ENCODE data around the gene STARD3. TPM values are rescaled to one million over a fixed set of nuclear protein-coding genes. Genes with fewer than 3 reads are reported as not detected.

Gene STARD3
- polyA plus RNA-seq, 3 donors from 2014 or later, result 45.1 to 88.6 (median 78.5) TPM

GRCh38 chr17:39674179-39674578, 37.2 kb downstream of the STARD3 start:
- DNase-seq, result no peak
- H3K4me3 Mint-ChIP-seq, result no peak overlapping the region
- peak overlapping the region in 1 of 6 donors; percentile 35 for H3K27ac Mint-ChIP-seq
- H3K4me1 Mint-ChIP-seq, result peaks cover 41 to 52% of the 10 kb centered on the region in 2 donors
- no peaks in the 10 kb centered on the region for H3K36me3 Mint-ChIP-seq
- H3K27me3 Mint-ChIP-seq (ENCODE audit: low read depth in 3 of 3), result peaks cover 0 to 6% (median 0%) of the 10 kb centered on the region in 3 donors
- H3K9me3 Mint-ChIP-seq, result no peaks in the 10 kb centered on the region

DNA sequence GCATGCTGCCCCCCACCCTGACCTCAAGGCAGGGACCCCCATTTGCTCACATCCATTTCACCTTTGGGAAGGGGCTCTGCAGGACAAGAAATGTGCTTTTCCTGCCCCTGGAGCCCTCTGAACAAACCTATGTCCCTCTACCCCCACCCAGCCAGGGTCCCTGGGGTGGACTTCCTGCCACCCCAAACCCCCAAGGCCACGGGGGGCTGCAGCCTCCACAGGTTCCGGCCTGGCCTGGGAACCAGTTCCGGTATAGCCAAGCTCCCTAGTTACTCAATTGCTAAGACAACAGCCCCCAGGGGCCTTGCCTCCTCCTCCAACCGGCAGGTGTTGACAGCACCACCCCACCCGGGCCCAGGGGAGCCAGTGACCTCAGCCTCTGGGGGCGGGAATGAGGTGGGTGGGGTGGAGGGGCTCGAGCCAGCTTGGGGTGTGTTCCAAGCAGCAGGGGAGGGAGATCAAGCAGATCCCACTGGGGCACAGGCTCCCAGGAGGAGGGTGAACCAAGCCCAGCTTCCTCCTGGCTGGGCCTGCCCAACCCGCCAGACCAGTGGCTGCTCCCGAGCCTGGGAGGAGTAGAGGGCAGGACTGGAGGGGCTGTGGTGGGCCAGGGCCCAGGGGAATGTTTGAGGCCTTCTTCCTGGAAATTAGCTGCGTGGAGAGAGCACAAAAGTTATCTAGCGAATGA, 37.9 kb downstream of the STARD3 start:
- Mint-ChIP-seq H3K27ac (peak overlapping the region; percentile 91 to 98 (median 96)), H3K4me3 (peak overlapping the region in 3 of 5 donors; percentile 17 to 62 (median 43)), H3K4me1 (peaks cover 48 to 57% of the 10 kb centered on the region in 2 donors), H3K9me3 (no peaks in the 10 kb centered on the region), H3K36me3 (no peaks in the 10 kb centered on the region), H3K27me3 (ENCODE audit: low read depth in 3 of 3) (peaks cover under 1 to 4% (median under 1%) of the 10 kb centered on the region in 3 donors)
- no peak for DNase-seq

DNA sequence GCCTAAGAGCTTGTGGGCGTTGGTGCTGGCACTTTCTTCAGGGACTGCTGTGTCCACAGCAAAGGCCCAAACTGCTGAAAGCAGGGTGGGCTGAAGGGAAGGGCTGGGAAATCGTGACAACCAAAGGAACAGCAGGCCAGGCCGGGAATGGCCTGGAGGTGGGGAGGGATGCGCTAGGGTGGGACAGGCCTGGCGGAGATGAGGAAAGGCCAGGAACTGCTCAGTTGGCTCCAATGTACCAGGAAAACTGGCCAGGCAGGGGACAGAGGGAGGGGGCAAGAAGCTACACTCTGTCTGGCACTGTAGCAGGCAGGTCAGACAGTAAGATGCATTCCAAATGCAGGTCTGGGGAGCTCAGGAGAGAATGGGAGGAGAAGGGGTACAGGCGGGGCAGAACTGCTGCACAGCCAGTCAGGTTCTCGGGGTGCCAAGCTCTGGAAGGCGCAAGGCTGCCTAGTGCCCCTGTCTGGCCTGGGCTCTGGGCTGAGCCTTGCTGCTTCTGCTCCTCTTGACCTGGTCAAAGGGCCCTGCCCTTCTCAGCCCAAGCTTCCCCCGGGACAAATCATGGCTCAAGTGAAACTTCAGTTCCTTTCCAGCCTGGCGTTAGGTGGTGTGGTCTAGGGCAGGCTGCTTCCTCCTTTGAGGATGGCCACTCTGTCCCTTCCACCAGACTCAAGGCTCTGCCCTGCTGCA, 38.6 kb downstream of the STARD3 start:
- H3K27me3 Mint-ChIP-seq (ENCODE audit: low read depth in 3 of 3), result peaks cover 2 to 6% (median 3%) of the 10 kb centered on the region in 3 donors

GRCh38 chr17:39676198-39676819, 39.4 kb downstream of the STARD3 start:
- Mint-ChIP-seq H3K36me3 (peaks cover 0 to 6% (median 0%) of the 10 kb centered on the region in 3 donors), H3K4me1 (peaks cover 62 to 68% of the 10 kb centered on the region in 2 donors)
- DNase-seq, result peak; percentile 80 to 83 (median 82)

More for the DNA sequence above, 38.6 kb downstream of the STARD3 start:
- Mint-ChIP-seq H3K9me3 (no peaks in the 10 kb centered on the region), H3K36me3 (peaks cover 0 to 4% (median 0%) of the 10 kb centered on the region in 3 donors), H3K4me3 (peak overlapping the region; percentile 62 to 81 (median 70)), H3K27ac (peak overlapping the region; percentile 91 to 98 (median 96)), H3K4me1 (peaks cover 55 to 62% of the 10 kb centered on the region in 2 donors)
- no peak for DNase-seq

GRCh38 chr17:39677072-39677471, 40.1 kb downstream of the STARD3 start:
- Mint-ChIP-seq H3K27ac (peak overlapping the region; percentile 91 to 98 (median 96)), H3K36me3 (peaks cover 0 to 6% (median 0%) of the 10 kb centered on the region in 3 donors), H3K4me3 (peak overlapping the region; percentile 39 to 81 (median 69)), H3K27me3 (ENCODE audit: low read depth in 3 of 3) (peaks cover 2 to 8% (median 3%) of the 10 kb centered on the region in 3 donors), H3K9me3 (no peaks in the 10 kb centered on the region), H3K4me1 (peaks cover 63 to 68% of the 10 kb centered on the region in 2 donors)
- DNase-seq, result no peak

More at GRCh38 chr17:39676198-39676819, 39.4 kb downstream of the STARD3 start:
- Mint-ChIP-seq H3K9me3 (no peaks in the 10 kb centered on the region), H3K27ac (peak overlapping the region; percentile 91 to 98 (median 96)), H3K27me3 (ENCODE audit: low read depth in 3 of 3) (peaks cover 2 to 8% (median 3%) of the 10 kb centered on the region in 3 donors), H3K4me3 (peak overlapping the region; percentile 62 to 81 (median 70))

GRCh38 chr17:39677542-39678339, 40.8 kb downstream of the STARD3 start:
- DNase-seq, result no peak
- H3K27ac Mint-ChIP-seq, result peak overlapping the region; percentile 91 to 98 (median 96)
- H3K4me3 Mint-ChIP-seq, result peak overlapping the region in 4 of 5 donors; percentile 29 to 81 (median 66)
- peaks cover 63 to 66% of the 10 kb centered on the region in 2 donors for H3K4me1 Mint-ChIP-seq
- no peaks in the 10 kb centered on the region for H3K9me3 Mint-ChIP-seq
- peaks cover 0 to 9% (median 0%) of the 10 kb centered on the region in 3 donors for H3K36me3 Mint-ChIP-seq
- peaks cover 2 to 8% (median 3%) of the 10 kb centered on the region in 3 donors for H3K27me3 Mint-ChIP-seq (ENCODE audit: low read depth in 3 of 3)

- no peaks in the 10 kb centered on the region for H3K9me3 Mint-ChIP-seq
- peak overlapping the region; percentile 91 to 98 (median 96) for H3K27ac Mint-ChIP-seq
- peaks cover 63 to 67% of the 10 kb centered on the region in 2 donors for H3K4me1 Mint-ChIP-seq
- H3K27me3 Mint-ChIP-seq (ENCODE audit: low read depth in 3 of 3), result peaks cover 2 to 10% (median 3%) of the 10 kb centered on the region in 3 donors
- H3K4me3 Mint-ChIP-seq, result peak overlapping the region in 4 of 5 donors; percentile 66 to 79 (median 74)
- DNase-seq, result no peak
- H3K36me3 Mint-ChIP-seq, result peaks cover 5 to 15% (median 6%) of the 10 kb centered on the region in 3 donors
Observed at GRCh38 chr17:39678340-39679116, 41.6 kb downstream of the STARD3 start.

DNA sequence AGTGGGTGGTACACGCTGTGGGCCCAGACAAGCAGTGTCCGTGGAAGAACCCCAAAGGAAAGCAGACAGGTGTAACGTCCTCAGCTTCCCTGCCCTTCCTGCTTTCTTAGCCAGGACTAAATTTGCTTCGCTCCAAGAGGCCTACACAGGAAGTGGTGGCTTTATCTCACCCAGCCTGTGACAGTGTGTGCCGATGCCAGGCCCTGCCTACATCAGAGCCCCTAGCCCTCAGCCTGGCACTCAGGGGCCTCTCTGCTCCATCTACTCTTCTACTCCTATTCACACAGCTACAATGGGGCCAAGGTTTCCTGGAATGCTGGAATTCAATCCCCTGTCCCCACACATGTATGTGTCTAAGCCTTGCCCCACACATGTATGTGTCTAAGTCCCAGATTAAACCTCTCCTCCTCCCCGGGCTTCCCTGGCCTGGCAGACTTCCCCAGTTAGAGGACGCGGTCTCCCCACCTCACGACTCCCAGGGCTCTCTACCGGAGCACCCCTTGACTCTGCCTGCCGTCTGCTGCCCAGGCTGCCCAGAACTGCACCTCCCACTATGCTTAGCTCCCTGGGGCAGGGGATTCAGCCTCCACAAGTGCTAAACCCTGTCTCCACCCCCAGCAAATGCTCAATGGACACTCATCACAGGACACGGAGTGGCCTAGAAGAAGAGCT, 42.7 kb downstream of the STARD3 start:
- Mint-ChIP-seq H3K4me1 (peaks cover 63 to 65% of the 10 kb centered on the region in 2 donors), H3K36me3 (peaks cover 6 to 19% (median 10%) of the 10 kb centered on the region in 3 donors), H3K9me3 (no peaks in the 10 kb centered on the region), H3K4me3 (peak overlapping the region; percentile 66 to 79 (median 74)), H3K27me3 (ENCODE audit: low read depth in 3 of 3) (peaks cover 2 to 6% (median 3%) of the 10 kb centered on the region in 3 donors), H3K27ac (peak overlapping the region; percentile 91 to 98 (median 96))
- peak; percentile 44 to 57 (median 57) for DNase-seq

GRCh38 chr17:39683295-39683939, 46.5 kb downstream of the STARD3 start:
- Mint-ChIP-seq H3K27me3 (ENCODE audit: low read depth in 3 of 3) (peaks cover 6 to 15% (median 7%) of the 10 kb centered on the region in 3 donors), H3K4me3 (no peak overlapping the region), H3K36me3 (peaks cover 11 to 22% (median 14%) of the 10 kb centered on the region in 3 donors), H3K9me3 (no peaks in the 10 kb centered on the region), H3K4me1 (peaks cover 47 to 49% of the 10 kb centered on the region in 2 donors), H3K27ac (peak overlapping the region in 2 of 6 donors; percentile 7 to 37)
- DNase-seq, result no peak

DNA sequence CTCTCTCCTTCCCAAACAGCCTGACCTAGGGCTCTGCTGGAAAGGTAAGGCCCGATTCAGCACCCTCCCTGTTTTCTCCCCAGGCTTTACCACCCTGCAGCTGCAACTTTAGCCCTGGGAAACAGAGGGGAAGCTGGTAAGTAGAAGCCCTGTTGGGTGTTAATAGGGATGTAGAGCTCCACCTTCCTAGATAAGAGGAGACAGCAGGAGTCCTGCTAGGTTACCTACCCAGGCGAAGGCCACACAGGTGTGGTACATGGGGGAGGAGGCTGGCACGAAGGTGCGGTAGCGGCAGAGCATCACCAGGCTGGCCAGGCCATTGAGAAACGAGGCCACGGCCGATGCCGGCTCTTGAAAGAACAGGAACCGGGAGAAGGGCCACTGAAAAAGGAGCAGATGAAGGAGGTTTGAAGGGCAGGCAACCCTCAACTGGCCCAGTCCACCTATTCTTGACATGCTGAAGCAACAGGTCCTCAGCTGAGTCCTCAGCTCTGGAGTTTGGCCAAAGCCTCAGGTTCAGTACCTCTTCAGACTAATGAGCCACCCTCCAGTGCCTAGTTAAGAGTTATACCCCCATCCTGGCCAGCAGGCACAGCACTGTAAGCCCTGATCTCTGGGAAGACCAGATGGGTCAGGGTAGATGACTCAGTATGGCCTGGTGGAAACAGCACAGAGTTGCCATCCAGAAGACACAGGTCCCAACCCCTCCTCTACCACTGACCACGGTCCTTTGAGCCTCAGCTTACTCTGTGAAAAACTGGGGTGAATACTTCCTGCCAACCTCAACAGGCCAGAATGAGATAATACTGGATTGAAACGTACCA, 47.6 kb downstream of the STARD3 start:
- H3K9me3 Mint-ChIP-seq, result no peaks in the 10 kb centered on the region
- H3K36me3 Mint-ChIP-seq, result peaks cover 11 to 22% (median 14%) of the 10 kb centered on the region in 3 donors
- H3K27me3 Mint-ChIP-seq (ENCODE audit: low read depth in 3 of 3), result peaks cover 6 to 15% (median 11%) of the 10 kb centered on the region in 3 donors
- no peak overlapping the region for H3K4me3 Mint-ChIP-seq
- H3K4me1 Mint-ChIP-seq, result peaks cover 44 to 45% of the 10 kb centered on the region in 2 donors
- no peak for DNase-seq
- H3K27ac Mint-ChIP-seq, result peak overlapping the region in 1 of 6 donors; percentile 31

- Mint-ChIP-seq H3K27ac (peak overlapping the region; percentile 92 to 98 (median 96)), H3K9me3 (no peaks in the 10 kb centered on the region), H3K4me3 (peak overlapping the region; percentile 95 to 98 (median 97)), H3K27me3 (ENCODE audit: low read depth in 3 of 3) (peaks cover 3 to 11% (median 9%) of the 10 kb centered on the region in 3 donors), H3K4me1 (peaks cover 27 to 28% of the 10 kb centered on the region in 2 donors), H3K36me3 (peaks cover 11 to 16% (median 14%) of the 10 kb centered on the region in 3 donors)
- no peak for DNase-seq
Observed at GRCh38 chr17:39687101-39687545, 50.2 kb downstream of the STARD3 start.

Measured in immature natural killer cell (primary cell).